GM08714 (cell line): Measurements from ENCODE around the gene RIN3.

Source experiments
- H3K4me3 ChIP-seq: fragments of 200-500 bp; sonication (Bioruptor generic); 2 replicates; pipeline ENCODE4 v1.5.1; 2014; ENCODE audit warnings: mild to moderate bottlenecking, low read length, inconsistent platforms
- ZNF274 ChIP-seq: IDR thresholded peaks from 2 replicates; pipeline ENCODE4 v1.6.1; 2012; ENCODE audit warnings: mild to moderate bottlenecking, low read depth, low read length

RIN3 gene

GRCh38 chr14:92683041-92683440 lies 169.5 kb downstream of the RIN3 start:
- TF ChIP-seq ZNF274 = no peak
- H3K4me3 ChIP-seq = no peak overlapping the region

GRCh38 chr14:92684801-92685560 lies 171.4 kb downstream of the RIN3 start:
- no peak for TF ChIP-seq ZNF274
- no peak overlapping the region for H3K4me3 ChIP-seq

GRCh38 chr14:92685784-92686355 lies 172.3 kb downstream of the RIN3 start:
- no peak for TF ChIP-seq ZNF274
- H3K4me3 ChIP-seq = no peak overlapping the region

- no peak overlapping the region for H3K4me3 ChIP-seq
These were observed 172.9 kb downstream of the RIN3 start for GRCh38 chr14:92686411-92686899.

DNA sequence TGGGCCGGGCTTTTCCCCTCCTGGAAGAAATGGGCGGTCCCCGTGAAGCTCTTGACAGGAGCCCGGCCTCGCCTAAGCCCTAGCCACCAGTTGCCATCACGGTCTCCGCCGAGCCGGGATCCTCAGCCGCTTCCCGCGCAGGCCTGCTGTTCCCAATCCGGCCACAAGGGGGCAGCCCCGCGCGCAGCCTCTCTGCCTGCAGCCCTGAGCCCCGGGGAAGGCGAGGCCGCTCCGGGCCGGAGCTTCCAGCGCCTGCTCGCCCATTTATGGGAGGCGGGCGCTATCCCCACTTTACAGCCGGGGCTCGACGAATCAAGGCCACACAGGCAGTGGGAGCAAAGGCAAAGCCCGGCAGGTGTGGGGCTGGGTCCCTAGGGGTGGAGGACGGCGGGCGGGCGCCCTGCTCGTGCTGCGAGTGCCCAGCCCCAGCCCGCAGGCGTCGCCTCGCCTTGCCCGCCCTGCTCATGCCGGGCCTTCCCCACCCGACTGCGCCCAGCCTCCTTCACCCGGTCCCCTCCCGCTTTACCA lies 173.4 kb downstream of the RIN3 start:
- H3K4me3 ChIP-seq = no peak overlapping the region
- no peak for TF ChIP-seq ZNF274

More at GRCh38 chr14:92686411-92686899, 172.9 kb downstream of the RIN3 start:
- no peak for TF ChIP-seq ZNF274

DNA sequence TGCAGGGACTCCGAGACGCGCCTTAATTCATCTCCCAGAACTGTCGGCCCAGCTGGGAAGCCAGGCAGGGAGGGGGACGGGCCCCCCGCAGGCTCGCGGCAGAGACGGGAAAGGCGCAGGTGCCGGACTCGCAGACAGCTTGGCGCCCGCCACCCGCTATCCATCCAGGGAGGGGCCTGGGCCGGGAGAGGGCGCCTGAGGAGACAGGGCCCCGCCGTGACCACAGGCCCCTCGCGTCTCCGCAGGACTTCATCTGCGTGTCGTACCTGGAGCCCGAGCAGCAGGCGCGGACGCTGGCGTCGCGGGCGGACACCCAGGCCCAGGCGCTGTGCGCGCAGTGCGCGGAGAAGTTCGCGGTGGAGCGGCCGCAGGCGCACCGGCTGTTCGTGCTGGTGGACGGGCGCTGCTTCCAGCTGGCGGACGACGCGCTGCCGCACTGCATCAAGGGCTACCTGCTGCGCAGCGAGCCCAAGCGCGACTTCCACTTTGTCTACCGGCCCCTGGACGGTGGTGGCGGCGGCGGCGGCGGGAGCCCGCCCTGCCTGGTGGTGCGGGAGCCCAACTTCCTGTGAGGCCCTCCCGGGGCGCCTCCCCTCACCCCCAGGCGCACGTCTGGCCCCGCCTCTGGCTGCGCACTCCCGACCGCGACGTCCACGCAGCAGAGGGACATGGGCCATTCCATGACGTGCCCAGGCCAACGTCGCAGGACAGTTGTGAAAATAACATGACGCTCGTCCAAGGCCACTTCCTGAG lies 174.3 kb downstream of the RIN3 start:
- TF ChIP-seq ZNF274 = no peak
- H3K4me3 ChIP-seq = no peak overlapping the region

DNA sequence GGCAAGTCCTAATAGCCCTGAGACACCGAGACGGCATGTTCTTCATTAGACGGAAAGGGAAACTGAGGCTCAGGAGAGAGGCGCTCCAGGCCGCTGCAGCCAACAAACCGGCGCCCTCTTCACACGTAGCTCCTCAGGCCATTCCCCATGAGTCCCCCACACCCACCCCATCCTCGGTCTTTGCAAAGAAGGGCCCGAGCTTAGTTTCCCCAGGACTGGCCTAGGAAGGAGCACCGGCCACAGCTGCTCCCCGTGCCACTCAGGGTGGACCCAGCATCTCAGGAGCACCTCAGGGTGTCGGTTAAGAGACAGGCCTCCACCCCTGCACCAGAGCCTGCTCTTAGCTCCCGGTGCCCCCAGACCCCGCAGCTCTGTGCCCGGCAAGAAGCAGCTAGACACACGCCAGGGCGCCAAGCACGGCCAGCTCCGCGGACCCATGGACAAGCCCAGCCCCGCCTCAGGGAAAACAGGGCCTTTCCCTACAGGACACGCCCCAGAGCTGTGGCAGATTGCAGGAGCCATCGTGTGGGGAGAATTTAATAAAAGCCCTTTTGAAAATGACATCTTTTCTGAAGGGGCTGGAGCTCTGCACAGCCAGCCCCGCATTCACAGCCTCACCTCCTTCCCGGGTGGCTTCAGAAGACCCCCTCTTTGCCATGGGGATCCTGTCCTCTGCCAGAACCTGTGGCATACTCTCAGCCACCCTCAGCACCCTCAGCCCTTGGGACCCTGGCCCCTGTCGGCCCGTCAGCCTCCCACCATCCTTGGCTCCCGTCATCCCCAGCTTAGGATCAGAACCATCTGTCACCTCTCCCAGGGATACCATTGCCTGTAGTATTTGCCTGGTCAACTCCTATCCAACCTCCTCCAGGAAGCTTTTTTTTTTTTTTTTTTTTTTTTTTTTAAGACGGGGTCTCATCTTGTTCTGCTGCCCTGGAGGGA lies 175.1 kb downstream of the RIN3 start:
- H3K4me3 ChIP-seq = no peak overlapping the region
- TF ChIP-seq ZNF274 = no peak

GRCh38 chr14:92690171-92691011 lies 176.8 kb downstream of the RIN3 start:
- no peak for TF ChIP-seq ZNF274
- no peak overlapping the region for H3K4me3 ChIP-seq

GRCh38 chr14:92692822-92693226 lies 179.2 kb downstream of the RIN3 start:
- TF ChIP-seq ZNF274 = no peak
- H3K4me3 ChIP-seq = no peak overlapping the region

GRCh38 chr14:92693998-92694795 lies 180.6 kb downstream of the RIN3 start:
- H3K4me3 ChIP-seq = no peak overlapping the region

GRCh38 chr14:92694807-92695206 lies 181.2 kb downstream of the RIN3 start:
- no peak for TF ChIP-seq ZNF274
- H3K4me3 ChIP-seq = no peak overlapping the region

More at GRCh38 chr14:92693998-92694795, 180.6 kb downstream of the RIN3 start:
- TF ChIP-seq ZNF274 = no peak

GRCh38 chr14:92695562-92695961 lies 182.0 kb downstream of the RIN3 start:
- H3K4me3 ChIP-seq = no peak overlapping the region
- no peak for TF ChIP-seq ZNF274
